IPS-18c (cell line): ENCODE data around the gene TET2.
"Not testable (repeated sequence)": the region's sequence is repeated elsewhere in the genome, so short reads cannot be mapped to it uniquely, and the experiment has no call there.

ENCODE experiments used
- H3K4me3 ChIP-seq: 2 replicates; pipeline ENCODE4 v1.7.0; 2013; ENCODE audit warnings: low read depth, mild to moderate bottlenecking, low read length, moderate library complexity; ENCODE audit not compliant: insufficient read depth
- H3K9me3 ChIP-seq: one replicate; pipeline ENCODE4 v1.6.1; 2013; ENCODE audit warnings: mild to moderate bottlenecking, low read length, moderate library complexity; ENCODE audit not compliant: control insufficient read depth, insufficient read depth

Gene TET2

DNA sequence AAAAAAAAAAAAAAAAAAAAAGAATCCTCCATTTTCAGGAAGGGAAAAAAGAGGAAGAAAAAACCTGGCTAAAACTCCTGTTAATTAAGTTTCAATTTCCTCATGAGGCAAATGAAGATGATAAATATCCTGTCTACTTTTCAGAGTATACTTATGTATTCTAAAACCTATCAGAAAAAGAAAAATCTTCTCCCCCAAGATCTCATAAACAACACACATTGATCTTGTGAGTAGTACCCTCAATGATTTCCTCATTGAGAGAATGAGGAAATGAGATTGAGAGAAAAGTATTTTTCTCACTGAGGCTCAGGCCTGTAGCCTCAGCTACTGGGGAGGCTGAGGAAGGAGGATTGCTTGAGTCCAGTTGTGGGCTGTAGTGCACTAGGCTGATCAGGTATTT is 146.7 kb downstream of the TET2 start:
- H3K4me3 ChIP-seq: no peak overlapping the region
- H3K9me3 ChIP-seq: no peaks in the 10 kb centered on the region

GRCh38 chr4:105296672-105297071 is 150.0 kb downstream of the TET2 start:
- Histone ChIP-seq H3K4me3 (no peak overlapping the region), H3K9me3 (no peaks in the 10 kb centered on the region)

DNA sequence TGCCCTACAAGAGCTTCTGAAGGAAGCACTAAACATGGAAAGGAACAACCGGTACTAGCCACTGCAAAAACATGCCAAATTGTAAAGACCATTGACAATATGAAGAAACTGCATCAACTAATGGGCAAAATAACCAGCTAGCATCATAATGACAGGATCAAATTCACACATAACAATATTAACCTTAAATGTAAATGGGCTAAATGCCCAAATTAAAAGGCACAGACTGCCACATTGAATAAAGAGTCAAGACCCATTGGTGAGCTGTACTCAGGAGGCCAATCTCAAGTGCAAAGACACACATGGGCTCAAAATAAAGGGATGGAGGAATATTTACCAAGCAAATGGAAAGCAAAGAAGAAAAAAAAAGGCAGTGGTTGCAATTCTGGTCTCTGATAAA is 152.4 kb downstream of the TET2 start:
- not testable (repeated sequence) for H3K4me3 ChIP-seq, H3K9me3 ChIP-seq

GRCh38 chr4:105304085-105304484 is 157.4 kb downstream of the TET2 start:
- Histone ChIP-seq H3K9me3 (no peaks in the 10 kb centered on the region), H3K4me3 (no peak overlapping the region)

DNA sequence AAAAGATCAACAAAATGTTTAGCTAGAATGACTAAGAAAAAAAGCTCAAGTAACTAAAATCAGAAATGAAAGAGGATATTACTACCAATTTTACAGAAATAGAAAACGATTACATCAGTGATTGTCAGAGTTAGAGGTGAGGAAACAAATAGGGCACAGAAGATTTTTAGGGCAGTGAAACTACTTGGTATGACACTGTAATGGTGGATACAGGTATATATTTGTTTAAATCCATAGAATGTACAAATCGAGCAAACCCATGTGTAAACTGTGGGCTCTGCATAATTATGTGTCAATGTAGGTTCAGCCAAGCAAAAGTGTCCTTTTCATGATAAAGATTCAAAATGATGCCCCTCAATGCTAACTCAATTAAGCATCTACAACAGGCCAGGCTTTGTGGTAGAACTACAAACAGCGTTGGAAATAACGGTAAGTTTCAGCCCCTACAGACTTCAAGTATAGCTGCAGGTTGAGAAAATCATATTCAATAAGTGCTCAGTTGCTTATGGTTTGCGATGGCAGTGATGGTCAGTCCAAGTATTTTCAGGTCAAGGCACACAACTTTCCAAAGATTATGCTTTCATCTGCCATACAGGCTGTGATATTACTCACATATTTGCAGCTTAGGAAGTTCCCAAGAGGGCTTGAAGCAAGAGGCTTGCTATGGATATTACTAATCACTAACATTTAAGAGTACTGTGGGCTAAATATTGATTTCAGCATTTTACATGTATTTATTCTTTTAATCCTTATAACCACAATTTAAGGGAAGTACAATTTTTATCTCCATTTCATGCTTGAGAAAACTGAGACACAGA is 158.6 kb downstream of the TET2 start:
- Histone ChIP-seq H3K4me3 (no peak overlapping the region), H3K9me3 (no peaks in the 10 kb centered on the region)

- H3K4me3 ChIP-seq: no peak overlapping the region
- H3K9me3 ChIP-seq: no peaks in the 10 kb centered on the region
Measured at GRCh38 chr4:105306158-105306781, 159.6 kb downstream of the TET2 start.

DNA sequence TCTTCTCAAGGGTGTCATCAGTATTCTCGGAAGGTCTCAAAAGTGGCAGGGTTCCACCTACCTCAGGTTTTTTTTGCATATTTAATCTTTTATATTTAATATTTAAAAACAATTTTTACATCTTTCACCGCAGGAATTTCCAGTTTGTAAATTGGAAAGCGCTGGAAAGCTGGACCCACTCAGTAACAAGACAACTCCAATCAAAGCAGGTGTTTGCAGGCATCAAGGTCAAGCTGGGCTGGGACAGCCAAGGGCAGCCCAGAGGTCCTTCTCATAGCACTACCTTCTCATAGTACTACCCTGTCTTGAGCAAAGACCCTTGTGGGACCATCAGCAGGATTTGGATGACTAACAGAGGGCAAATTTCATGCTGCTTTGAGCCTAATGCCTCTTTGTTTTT is 160.1 kb downstream of the TET2 start:
- H3K9me3 ChIP-seq: no peaks in the 10 kb centered on the region
- H3K4me3 ChIP-seq: no peak overlapping the region

- H3K4me3 ChIP-seq: no peak overlapping the region
- H3K9me3 ChIP-seq: no peaks in the 10 kb centered on the region
Measured at GRCh38 chr4:105318486-105318885, 171.8 kb downstream of the TET2 start.

- no peaks in the 10 kb centered on the region for H3K9me3 ChIP-seq
- no peak overlapping the region for H3K4me3 ChIP-seq
Measured at GRCh38 chr4:105327222-105327621, 180.5 kb downstream of the TET2 start.

DNA sequence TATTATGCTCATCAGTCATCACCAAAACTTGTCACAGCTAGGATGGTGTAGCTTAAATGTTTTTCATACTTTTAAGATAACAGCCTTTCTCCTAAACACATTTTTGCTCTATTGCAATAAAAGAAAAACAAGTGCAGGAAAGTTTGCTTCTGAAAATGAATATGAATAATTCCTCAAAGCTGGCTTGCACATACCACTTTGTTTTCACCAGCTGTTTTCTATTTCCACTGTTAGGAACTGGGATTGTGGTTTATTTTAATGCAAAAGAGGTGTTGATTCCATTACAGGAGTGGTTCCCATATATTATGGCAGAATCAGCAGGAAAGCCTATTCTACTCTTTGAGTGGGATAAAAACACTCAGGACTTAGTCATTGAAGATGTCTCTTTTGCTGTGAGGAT is 181.3 kb downstream of the TET2 start:
- Histone ChIP-seq H3K9me3 (no peaks in the 10 kb centered on the region), H3K4me3 (no peak overlapping the region)

- H3K4me3 ChIP-seq: no peak overlapping the region
- no peaks in the 10 kb centered on the region for H3K9me3 ChIP-seq
Measured at GRCh38 chr4:105329081-105329480, 182.4 kb downstream of the TET2 start.
